ENCODE data around the gene MCMBP.

DNA sequence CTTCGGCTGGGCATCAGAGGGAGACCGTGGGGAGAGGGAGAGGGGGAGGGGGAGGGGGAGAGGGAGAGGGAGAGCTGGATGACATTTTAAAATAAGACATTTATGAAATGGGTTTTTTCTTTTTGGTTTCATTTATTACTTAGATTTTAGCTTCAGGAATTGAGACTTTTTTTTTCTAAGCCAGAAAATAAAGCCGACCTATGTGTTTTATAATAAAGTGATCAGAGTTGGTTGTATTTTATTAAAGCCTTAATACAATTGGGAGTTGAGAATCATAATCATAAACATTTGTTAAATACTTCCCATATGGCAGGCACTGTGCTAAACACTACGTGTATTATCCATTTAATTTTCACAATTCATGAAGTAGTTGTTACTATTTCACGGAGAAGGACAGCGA lies 76.6 kb downstream of the MCMBP start:
- no peak for TF ChIP-seq POLR2A (IDR thresholded peaks at IDR 0.05; ENCODE audit: low read depth, low read length)
- no peak for TF ChIP-seq POLR2AphosphoS5 (IDR thresholded peaks at IDR 0.05; ENCODE audit: low read depth, low read length)
- no peak for TF ChIP-seq TAF1 (IDR thresholded peaks at IDR 0.05; ENCODE audit: low read depth, low read length)
